ENCODE results near the gene LRRC8B. TPM values are rescaled to one million over a fixed set of nuclear protein-coding genes. Genes with fewer than 3 reads are reported as not detected.
"Not testable (repeated sequence)": the region's sequence is repeated elsewhere in the genome, so short reads cannot be mapped to it uniquely, and the experiment has no call there.

Gene LRRC8B
- total RNA-seq, 4 donors from 2014 or later, result 3.3 to 9.2 (median 4.1) TPM

DNA sequence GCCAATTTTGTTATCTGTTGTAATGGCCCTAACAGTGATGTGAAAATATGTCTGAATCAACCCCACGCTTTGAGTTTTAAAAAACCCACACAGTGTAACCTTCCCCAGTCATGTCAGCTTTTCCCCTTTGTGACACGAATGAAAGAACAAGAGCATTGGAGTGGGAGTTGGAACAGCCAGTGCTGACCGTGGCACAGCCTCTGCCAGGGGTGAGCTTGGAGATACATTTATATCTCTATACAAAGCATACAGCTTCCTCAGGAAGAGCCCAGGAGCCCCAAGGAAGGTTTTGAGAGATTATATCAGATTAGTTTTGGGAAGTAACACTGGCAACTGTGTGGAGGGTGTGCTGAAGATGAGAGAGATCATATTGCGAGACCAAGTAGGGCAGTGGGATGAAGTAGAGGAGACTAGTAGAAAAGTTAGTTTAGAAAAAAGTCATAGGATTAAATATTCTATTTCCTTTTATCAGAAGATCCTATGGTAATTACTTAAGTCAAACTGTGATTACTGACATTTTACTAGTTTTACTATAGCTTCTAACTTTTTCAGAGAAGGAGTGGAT, 15.9 kb downstream of the LRRC8B start:
- Histone ChIP-seq H3K27me3 (no peaks in the 10 kb centered on the region), H3K36me3 (no peaks in the 10 kb centered on the region), H3K27ac (replicated peaks in 1 of 4) (no peak overlapping the region), H3K4me3 (no peak overlapping the region), H3K9me3 (no peaks in the 10 kb centered on the region), H3K4me1 (peaks cover 6 to 24% (median 9%) of the 10 kb centered on the region in 4 donors)
- peak; percentile 34 for DNase-seq (ENCODE audit: extremely low spot score)
- intact Hi-C loops (cut with DNase I), result no loop called here
- TF ChIP-seq POLR2A (IDR thresholded peaks at IDR 0.05; ENCODE audit: low read depth), result no peak
- TF ChIP-seq EP300 (IDR thresholded peaks at IDR 0.05), result no peak
- WGBS, result 64% methylated on average over 4 of the region's 4 CpGs

DNA sequence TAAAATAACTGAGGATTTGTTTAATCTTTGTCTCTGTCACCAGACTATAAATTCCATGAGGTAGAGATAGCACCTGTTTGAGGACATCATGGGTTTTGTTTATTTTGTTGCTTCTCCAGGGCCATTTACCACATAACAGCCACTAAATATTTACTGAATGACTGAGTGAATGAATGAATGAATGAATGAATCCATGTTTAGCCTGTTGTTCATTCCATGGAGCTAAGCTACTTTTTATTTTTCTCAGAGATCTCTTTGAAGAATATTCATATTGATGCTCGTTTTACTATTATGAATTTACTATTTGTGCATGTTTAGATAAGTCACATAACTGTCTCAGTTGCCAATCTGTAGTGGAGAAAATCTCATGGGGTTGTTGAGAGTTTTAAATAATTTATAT, 17.7 kb downstream of the LRRC8B start:
- 96% methylated on average over 1 of the region's 1 CpG for WGBS
- intact Hi-C loops (cut with DNase I), result no loop called here
- TF ChIP-seq, protein P1, sequence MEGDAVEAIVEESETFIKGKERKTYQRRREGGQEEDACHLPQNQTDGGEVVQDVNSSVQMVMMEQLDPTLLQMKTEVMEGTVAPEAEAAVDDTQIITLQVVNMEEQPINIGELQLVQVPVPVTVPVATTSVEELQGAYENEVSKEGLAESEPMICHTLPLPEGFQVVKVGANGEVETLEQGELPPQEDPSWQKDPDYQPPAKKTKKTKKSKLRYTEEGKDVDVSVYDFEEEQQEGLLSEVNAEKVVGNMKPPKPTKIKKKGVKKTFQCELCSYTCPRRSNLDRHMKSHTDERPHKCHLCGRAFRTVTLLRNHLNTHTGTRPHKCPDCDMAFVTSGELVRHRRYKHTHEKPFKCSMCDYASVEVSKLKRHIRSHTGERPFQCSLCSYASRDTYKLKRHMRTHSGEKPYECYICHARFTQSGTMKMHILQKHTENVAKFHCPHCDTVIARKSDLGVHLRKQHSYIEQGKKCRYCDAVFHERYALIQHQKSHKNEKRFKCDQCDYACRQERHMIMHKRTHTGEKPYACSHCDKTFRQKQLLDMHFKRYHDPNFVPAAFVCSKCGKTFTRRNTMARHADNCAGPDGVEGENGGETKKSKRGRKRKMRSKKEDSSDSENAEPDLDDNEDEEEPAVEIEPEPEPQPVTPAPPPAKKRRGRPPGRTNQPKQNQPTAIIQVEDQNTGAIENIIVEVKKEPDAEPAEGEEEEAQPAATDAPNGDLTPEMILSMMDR (IDR thresholded peaks at IDR 0.05), result no peak
- TF ChIP-seq POLR2AphosphoS5 (IDR thresholded peaks at IDR 0.05) (no peak), EP300 (IDR thresholded peaks at IDR 0.05) (no peak), POLR2A (IDR thresholded peaks at IDR 0.05; ENCODE audit: low read depth) (no peak)
- no peak for DNase-seq (ENCODE audit: extremely low spot score)
- H3K27me3 ChIP-seq, result no peaks in the 10 kb centered on the region
- H3K4me1 ChIP-seq, result peaks cover 20 to 38% (median 21%) of the 10 kb centered on the region in 4 donors
- H3K9me3 ChIP-seq, result no peaks in the 10 kb centered on the region
- no peak overlapping the region for H3K4me3 ChIP-seq
- H3K27ac ChIP-seq (replicated peaks in 1 of 4), result no peak overlapping the region
- H3K36me3 ChIP-seq, result no peaks in the 10 kb centered on the region

DNA sequence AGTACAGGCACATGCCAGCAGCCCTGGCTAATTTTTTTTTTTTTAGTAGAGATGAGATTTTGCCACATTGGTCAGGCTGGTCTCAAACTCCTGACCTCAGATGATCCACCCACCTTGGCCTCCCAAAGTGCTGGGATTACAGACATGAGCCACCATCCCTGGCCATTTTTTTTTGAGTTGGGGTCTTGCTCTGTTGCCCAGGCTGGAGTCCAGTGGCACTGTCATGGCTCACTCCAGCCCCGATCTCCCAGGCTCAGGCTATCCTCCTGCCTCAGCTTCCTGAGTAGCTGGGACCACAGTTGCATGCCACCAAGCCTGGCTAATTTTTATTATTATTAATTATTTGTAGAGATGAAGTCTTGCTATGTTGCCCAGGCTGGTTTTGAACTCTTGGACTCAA, 19.0 kb downstream of the LRRC8B start:
- 89% methylated on average over 1 of the region's 1 CpG for WGBS
- H3K4me3 ChIP-seq; H3K36me3 ChIP-seq; H3K27me3 ChIP-seq; H3K9me3 ChIP-seq; DNase-seq (ENCODE audit: extremely low spot score); H3K27ac ChIP-seq (replicated peaks in 1 of 4); intact Hi-C loops (cut with DNase I): not testable (repeated sequence)
- H3K4me1 ChIP-seq, result peaks cover 20 to 31% (median 26%) of the 10 kb centered on the region in 4 donors

- H3K27ac ChIP-seq (replicated peaks in 1 of 4), result no peak overlapping the region
- H3K4me1 ChIP-seq, result peaks cover 20 to 36% (median 26%) of the 10 kb centered on the region in 4 donors
- no peaks in the 10 kb centered on the region for H3K9me3 ChIP-seq
- H3K27me3 ChIP-seq, result no peaks in the 10 kb centered on the region
- no peak overlapping the region for H3K4me3 ChIP-seq
- no peak for DNase-seq (ENCODE audit: extremely low spot score)
- intact Hi-C loops (cut with DNase I), result no loop called here
- WGBS, result 77% methylated on average over 6 of the region's 6 CpGs
- no peaks in the 10 kb centered on the region for H3K36me3 ChIP-seq
- no peak for TF ChIP-seq POLR2AphosphoS5 (IDR thresholded peaks at IDR 0.05)
- TF ChIP-seq, protein P1 (IDR thresholded peaks at IDR 0.05), result no peak
- TF ChIP-seq EP300 (IDR thresholded peaks at IDR 0.05), result no peak
- TF ChIP-seq POLR2A (IDR thresholded peaks at IDR 0.05; ENCODE audit: low read depth), result no peak
These were observed 20.8 kb downstream of the LRRC8B start for GRCh38 chr1:89545264-89546038.

DNA sequence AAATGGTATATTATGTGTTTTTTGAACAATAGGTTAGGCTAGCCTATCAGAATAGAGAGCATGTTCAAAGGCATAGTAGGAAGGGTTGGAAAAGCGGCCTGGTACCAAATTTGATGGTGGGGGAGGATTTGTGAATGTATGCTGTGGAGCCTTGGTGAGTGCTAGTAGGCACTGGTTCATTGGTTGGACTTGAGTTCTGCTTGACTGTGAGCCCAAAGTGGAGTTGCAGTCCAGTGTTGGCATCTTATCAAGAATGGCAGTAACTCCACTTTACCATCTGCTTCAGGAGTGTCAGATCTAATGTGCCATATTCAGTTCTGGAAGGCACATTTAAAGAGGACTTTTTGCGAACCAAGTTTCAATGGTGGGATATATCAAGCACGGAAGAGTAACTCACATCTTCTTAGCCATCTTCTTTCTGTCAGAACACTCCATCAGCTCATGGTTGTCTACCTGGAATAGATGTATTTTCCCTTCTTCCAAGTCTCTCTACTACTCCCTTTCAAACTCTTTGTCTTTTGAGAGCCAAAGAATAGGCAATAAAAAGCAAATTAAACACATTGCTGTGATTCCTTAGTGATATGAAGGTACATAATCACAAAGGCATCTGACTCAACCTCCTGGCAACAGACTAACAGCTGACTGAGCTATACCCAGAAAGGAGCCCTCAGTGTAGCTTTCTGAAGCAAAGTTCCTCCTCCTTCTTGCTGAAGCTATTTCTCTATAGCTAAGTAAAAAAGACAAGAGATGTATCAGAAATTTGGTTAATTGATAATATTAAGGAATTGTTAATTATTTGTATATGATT, 21.7 kb downstream of the LRRC8B start:
- Histone ChIP-seq H3K4me1 (peaks cover 20 to 36% (median 26%) of the 10 kb centered on the region in 4 donors), H3K9me3 (no peaks in the 10 kb centered on the region), H3K36me3 (no peaks in the 10 kb centered on the region), H3K27me3 (no peaks in the 10 kb centered on the region), H3K27ac (replicated peaks in 1 of 4) (no peak overlapping the region), H3K4me3 (no peak overlapping the region)
- WGBS, result 99% methylated on average over 3 of the region's 3 CpGs
- no peak for DNase-seq (ENCODE audit: extremely low spot score)
- intact Hi-C loops (cut with DNase I), result no loop called here
- TF ChIP-seq POLR2A (IDR thresholded peaks at IDR 0.05; ENCODE audit: low read depth), result no peak
- no peak for TF ChIP-seq EP300 (IDR thresholded peaks at IDR 0.05)
- TF ChIP-seq, protein P1 (IDR thresholded peaks at IDR 0.05), result no peak
- TF ChIP-seq POLR2AphosphoS5 (IDR thresholded peaks at IDR 0.05), result no peak
